GM19023 (cell line): ENCODE results near the gene PSMA2.
"Not testable (repeated sequence)": the region's sequence is repeated elsewhere in the genome, so short reads cannot be mapped to it uniquely, and the experiment has no call there.

Source experiments
- ATAC-seq: cut with Tn5 transposase; IDR thresholded peaks from one replicate; pipeline ENCODE4 v1.9.1; 2021; ENCODE audit warnings: mild to moderate bottlenecking, moderate library complexity; ENCODE audit not compliant: unreplicated experiment

Gene PSMA2

GRCh38 chr7:42907316-42907715 lies 24.7 kb downstream of the PSMA2 start:
- no peak for ATAC-seq

- no peak for ATAC-seq
Observed at GRCh38 chr7:42906181-42906580, 25.8 kb downstream of the PSMA2 start.

GRCh38 chr7:42902331-42902730 lies 29.6 kb downstream of the PSMA2 start:
- no peak for ATAC-seq

GRCh38 chr7:42900842-42901241 lies 31.1 kb downstream of the PSMA2 start:
- no peak for ATAC-seq

- no peak for ATAC-seq
Observed at GRCh38 chr7:42893346-42894240, 38.4 kb downstream of the PSMA2 start.

- ATAC-seq: no peak
Observed at GRCh38 chr7:42886893-42887505, 45.0 kb downstream of the PSMA2 start.

- no peak for ATAC-seq
Observed at GRCh38 chr7:42886129-42886528, 45.8 kb downstream of the PSMA2 start.

GRCh38 chr7:42885183-42885582 lies 46.8 kb downstream of the PSMA2 start:
- not testable (repeated sequence) for ATAC-seq

GRCh38 chr7:42883950-42884349 lies 48.0 kb downstream of the PSMA2 start:
- no peak for ATAC-seq

GRCh38 chr7:42880392-42880791 lies 51.6 kb downstream of the PSMA2 start:
- ATAC-seq: no peak

GRCh38 chr7:42878303-42878702 lies 53.7 kb downstream of the PSMA2 start:
- ATAC-seq: no peak

- no peak for ATAC-seq
Observed at GRCh38 chr7:42877862-42878261, 54.1 kb downstream of the PSMA2 start.

- ATAC-seq: no peak
Observed at GRCh38 chr7:42876182-42877068, 55.5 kb downstream of the PSMA2 start.

GRCh38 chr7:42869131-42870020 lies 62.6 kb downstream of the PSMA2 start:
- peak; percentile 98 for ATAC-seq

- no peak for ATAC-seq
Observed at GRCh38 chr7:42868480-42868879, 63.5 kb downstream of the PSMA2 start.
